ENCODE measurements around the gene TNFSF11.

Gene TNFSF11

DNA sequence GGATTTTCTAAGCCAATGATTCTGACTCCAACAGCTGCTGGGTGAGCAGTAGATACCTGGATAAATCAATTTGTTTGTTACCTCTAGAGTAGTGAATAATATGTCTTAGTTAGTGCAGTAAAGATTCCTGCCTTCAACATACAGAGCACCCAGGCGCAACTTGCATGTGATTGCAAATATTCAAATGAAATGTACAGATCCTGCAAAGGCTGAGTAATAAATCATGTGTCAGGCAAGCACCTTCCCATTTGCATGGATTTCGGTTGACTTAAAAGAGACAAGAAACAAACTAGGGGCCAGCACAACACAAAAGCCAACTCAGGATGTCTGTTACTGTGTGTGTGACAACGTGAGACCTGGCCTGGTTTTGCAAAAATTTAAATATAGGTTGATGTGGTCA lies 79.7 kb downstream of the TNFSF11 start:
- DNase-seq (ENCODE audit: low read depth, low spot score), result no peak

DNA sequence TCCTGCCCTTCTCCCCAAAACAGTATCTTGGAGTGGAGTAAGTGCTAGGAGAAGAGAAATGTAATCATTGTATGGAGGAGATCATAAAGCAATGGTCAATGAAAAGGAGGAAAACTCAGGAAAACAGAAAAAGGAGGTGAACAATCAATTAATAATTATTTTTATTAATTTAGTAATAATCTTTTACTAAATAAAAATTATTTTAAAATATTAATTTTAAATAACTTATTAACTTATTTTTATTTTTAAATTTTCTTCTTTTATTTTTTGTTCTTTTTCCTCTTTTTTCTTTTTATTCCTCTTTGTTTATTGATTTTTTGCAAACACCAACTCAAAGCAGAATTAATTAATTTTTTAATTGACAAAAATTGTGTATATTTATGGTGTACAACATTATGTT lies 80.3 kb downstream of the TNFSF11 start:
- no peak for DNase-seq (ENCODE audit: low read depth, low spot score)

DNA sequence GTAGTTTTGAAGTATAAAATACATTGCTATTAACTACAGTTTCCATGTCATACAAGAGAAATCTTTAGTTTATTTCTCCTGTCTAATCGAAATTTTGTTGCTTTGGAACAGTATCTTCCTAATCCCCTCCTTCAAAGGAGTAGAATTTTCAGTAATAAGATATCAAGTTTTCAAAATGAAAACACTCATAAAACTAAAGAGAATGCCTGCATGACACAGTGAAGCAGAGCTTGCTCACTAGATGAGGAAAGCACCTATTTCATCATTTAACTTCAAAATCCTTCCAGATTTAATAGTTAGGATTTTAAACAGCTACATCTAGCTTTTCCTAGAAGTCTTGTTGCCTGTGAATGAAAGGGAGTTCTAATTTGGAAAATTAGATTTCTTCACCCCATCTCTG lies 80.8 kb downstream of the TNFSF11 start:
- DNase-seq (ENCODE audit: low read depth, low spot score), result no peak

DNA sequence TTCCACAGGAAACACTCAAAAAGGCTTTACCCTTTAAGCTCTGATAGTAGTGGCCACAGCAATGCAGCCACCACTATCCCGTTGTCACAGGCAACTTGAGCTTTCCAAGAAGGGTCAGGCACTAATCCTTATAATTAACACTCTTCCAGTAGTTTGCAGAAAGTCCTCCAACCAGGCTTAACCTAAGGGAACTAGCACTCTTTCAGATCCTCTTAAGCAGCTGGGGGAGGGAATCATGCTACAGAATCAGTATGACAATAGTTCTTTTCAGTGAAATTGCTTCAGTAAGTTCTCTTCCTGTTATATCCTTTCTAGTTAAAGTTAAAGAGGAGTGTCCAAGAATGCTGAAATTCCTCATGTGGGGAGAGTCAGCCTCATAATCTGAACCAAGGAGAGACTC lies 82.2 kb downstream of the TNFSF11 start:
- no peak for DNase-seq (ENCODE audit: low read depth, low spot score)

DNA sequence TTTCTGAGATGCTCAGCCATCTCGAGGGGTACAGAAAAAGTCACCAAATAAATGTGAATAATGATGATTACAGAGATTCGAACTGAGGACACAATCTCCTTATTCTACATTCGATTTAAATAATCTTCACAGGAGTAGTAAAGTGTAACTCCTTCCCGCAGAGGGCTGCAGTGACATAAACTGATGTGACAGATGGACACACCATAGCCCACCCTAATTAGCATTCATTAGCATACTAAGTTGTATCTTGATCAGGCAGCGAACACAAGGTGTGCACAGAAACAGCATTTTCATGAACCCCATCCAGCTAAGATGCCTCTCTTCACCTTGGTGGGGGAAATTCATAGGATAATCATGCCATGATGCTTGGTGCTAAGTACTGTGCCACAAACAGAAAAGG lies 83.0 kb downstream of the TNFSF11 start:
- no peak for DNase-seq (ENCODE audit: low read depth, low spot score)
